ENCODE measurements around the gene BLACAT1.

DNA sequence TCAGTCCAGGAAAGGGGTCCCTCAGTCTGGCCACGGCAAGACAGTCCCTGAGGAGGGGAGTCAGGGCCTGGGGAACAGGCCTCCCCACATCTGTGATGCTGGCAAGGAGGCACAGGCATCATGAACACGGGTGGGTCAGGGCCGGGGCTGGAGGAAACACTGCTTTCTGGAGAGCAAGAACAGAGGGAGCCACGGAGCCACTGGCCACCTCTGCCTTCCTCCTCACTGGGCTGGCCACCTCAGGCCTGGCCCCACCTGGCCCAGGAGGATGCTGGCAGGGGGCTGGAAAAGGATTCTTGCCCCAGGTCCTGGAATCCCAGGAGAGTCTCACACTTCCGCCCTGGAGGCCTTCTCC is 15.7 kb downstream of the BLACAT1 start:
- TF ChIP-seq EP300 (IDR thresholded peaks at IDR 0.05; ENCODE audit: borderline replicate concordance) (no peak), ZBTB7A (IDR thresholded peaks at IDR 0.05; ENCODE audit: low read depth) (no peak), CEBPB (IDR thresholded peaks at IDR 0.05) (no peak), FOXM1 (IDR thresholded peaks at IDR 0.05; ENCODE audit: borderline replicate concordance, low read depth) (no peak), RAD21 (IDR thresholded peaks at IDR 0.05; ENCODE audit: low read depth) (no peak)
- TF ChIP-seq, protein P1, sequence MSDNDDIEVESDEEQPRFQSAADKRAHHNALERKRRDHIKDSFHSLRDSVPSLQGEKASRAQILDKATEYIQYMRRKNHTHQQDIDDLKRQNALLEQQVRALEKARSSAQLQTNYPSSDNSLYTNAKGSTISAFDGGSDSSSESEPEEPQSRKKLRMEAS (IDR thresholded peaks at IDR 0.05): no peak
- TF ChIP-seq, protein P2, sequence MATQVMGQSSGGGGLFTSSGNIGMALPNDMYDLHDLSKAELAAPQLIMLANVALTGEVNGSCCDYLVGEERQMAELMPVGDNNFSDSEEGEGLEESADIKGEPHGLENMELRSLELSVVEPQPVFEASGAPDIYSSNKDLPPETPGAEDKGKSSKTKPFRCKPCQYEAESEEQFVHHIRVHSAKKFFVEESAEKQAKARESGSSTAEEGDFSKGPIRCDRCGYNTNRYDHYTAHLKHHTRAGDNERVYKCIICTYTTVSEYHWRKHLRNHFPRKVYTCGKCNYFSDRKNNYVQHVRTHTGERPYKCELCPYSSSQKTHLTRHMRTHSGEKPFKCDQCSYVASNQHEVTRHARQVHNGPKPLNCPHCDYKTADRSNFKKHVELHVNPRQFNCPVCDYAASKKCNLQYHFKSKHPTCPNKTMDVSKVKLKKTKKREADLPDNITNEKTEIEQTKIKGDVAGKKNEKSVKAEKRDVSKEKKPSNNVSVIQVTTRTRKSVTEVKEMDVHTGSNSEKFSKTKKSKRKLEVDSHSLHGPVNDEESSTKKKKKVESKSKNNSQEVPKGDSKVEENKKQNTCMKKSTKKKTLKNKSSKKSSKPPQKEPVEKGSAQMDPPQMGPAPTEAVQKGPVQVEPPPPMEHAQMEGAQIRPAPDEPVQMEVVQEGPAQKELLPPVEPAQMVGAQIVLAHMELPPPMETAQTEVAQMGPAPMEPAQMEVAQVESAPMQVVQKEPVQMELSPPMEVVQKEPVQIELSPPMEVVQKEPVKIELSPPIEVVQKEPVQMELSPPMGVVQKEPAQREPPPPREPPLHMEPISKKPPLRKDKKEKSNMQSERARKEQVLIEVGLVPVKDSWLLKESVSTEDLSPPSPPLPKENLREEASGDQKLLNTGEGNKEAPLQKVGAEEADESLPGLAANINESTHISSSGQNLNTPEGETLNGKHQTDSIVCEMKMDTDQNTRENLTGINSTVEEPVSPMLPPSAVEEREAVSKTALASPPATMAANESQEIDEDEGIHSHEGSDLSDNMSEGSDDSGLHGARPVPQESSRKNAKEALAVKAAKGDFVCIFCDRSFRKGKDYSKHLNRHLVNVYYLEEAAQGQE (IDR thresholded peaks at IDR 0.05; ENCODE audit: low read depth): no peak
